HEK293 (cell line): ENCODE measurements around the gene CRHBP.

Source experiments
- CTCF ChIA-PET: fragments of 350-600 bp; formaldehyde crosslinking; extraction: SDS; loops from one replicate; lab custom pipeline; 2021; ENCODE audit warnings: antibody characterized with exemption; lab: Yijun Ruan, JAX
- POLR2A ChIA-PET: fragments of 300-600 bp; formaldehyde crosslinking; extraction: SDS; loops from one replicate; lab custom pipeline; 2020; ENCODE audit warnings: antibody characterized with exemption, inconsistent platforms; lab: Yijun Ruan, JAX
- H3K27ac ChIP-seq: fragments of 200-500 bp; sonication (Bioruptor generic); 2 replicates; pipeline ENCODE4 v1.5.1; 2014; ENCODE audit warnings: low read depth, low read length, control low read depth, inconsistent platforms; ENCODE audit errors: extremely low read depth
- H3K36me3 ChIP-seq, 2 experiments: fragments of 200-500 bp in 1 of 2; sonication (Bioruptor generic) in 1 of 2; 1 replicate in 1 of 2; 2 replicates in 1 of 2; pipeline ENCODE4 v1.5.1; 2014 to 2017; ENCODE audit warnings: inconsistent platforms in 2 of 2, low read length in 2 of 2; ENCODE audit not compliant: control insufficient read depth in 2 of 2, insufficient read depth in 1 of 2
- H3K4me1 ChIP-seq: fragments of 200-500 bp; sonication (Bioruptor generic); 2 replicates; pipeline ENCODE4 v1.5.1; 2014; ENCODE audit warnings: mild to moderate bottlenecking, low read length, inconsistent platforms; ENCODE audit not compliant: control insufficient read depth, insufficient read depth
- H3K4me3 ChIP-seq: 2 replicates; pipeline ENCODE4 v1.5.1; 2011; ENCODE audit warnings: low read depth, mild to moderate bottlenecking, control low read depth, low read length, moderate library complexity
- H3K9me3 ChIP-seq: fragments of 200-500 bp; sonication (Bioruptor generic); 2 replicates; pipeline ENCODE4 v1.5.1; 2014; ENCODE audit warnings: low read depth, low read length, inconsistent platforms; ENCODE audit not compliant: control insufficient read depth, insufficient read depth
- BCL11B ChIP-seq: fragments of 450-650 bp; formaldehyde crosslinking; IDR thresholded peaks from 2 replicates; pipeline ENCODE4 v1.5.1; 2016; ENCODE audit warnings: low read depth, missing biosample characterization, missing genetic modification characterization
- SP7 ChIP-seq: fragments of 450-650 bp; formaldehyde crosslinking; IDR thresholded peaks from 2 replicates; pipeline ENCODE4 v1.5.1; 2016; ENCODE audit warnings: missing biosample characterization, missing genetic modification characterization
- TCF7L2 ChIP-seq: IDR thresholded peaks from 2 replicates; pipeline ENCODE4 v1.6.1; 2011; ENCODE audit warnings: low read depth, mild to moderate bottlenecking, inconsistent platforms, low read length, moderate library complexity, borderline replicate concordance
- ZNF202 ChIP-seq: fragments of 450-650 bp; formaldehyde crosslinking; IDR thresholded peaks from 2 replicates; pipeline ENCODE4 v1.5.1; 2016; ENCODE audit warnings: missing biosample characterization, missing genetic modification characterization, borderline replicate concordance
- ZNF223 ChIP-seq: fragments of 450-650 bp; formaldehyde crosslinking; IDR thresholded peaks from 2 replicates; pipeline ENCODE4 v1.5.1; 2016; ENCODE audit warnings: missing biosample characterization, missing genetic modification characterization
- ZNF24 ChIP-seq: fragments of 450-650 bp; formaldehyde crosslinking; IDR thresholded peaks from 2 replicates; pipeline ENCODE4 v1.5.1; 2016; ENCODE audit warnings: missing biosample characterization, missing genetic modification characterization
- ZNF311 ChIP-seq: fragments of 450-650 bp; formaldehyde crosslinking; IDR thresholded peaks from 2 replicates; pipeline ENCODE4 v1.5.1; 2017; ENCODE audit warnings: missing biosample characterization, missing genetic modification characterization, borderline replicate concordance
- ZNF354C ChIP-seq: fragments of 450-650 bp; formaldehyde crosslinking; IDR thresholded peaks from 2 replicates; pipeline ENCODE4 v1.5.1; 2016; ENCODE audit warnings: missing biosample characterization, missing genetic modification characterization, low read depth, borderline replicate concordance
- ZNF514 ChIP-seq: fragments of 450-650 bp; formaldehyde crosslinking; IDR thresholded peaks from 2 replicates; pipeline ENCODE4 v1.5.1; 2016; ENCODE audit warnings: missing biosample characterization, missing genetic modification characterization
- ZNF561 ChIP-seq: fragments of 450-650 bp; IDR thresholded peaks from 2 replicates; pipeline ENCODE4 v1.5.1; 2018; ENCODE audit warnings: missing biosample characterization, missing genetic modification characterization, borderline replicate concordance
- ZNF664 ChIP-seq: fragments of 450-650 bp; formaldehyde crosslinking; IDR thresholded peaks from 2 replicates; pipeline ENCODE4 v1.5.1; 2016; ENCODE audit warnings: missing biosample characterization, missing genetic modification characterization
- ZNF707 ChIP-seq: fragments of 450-650 bp; formaldehyde crosslinking; IDR thresholded peaks from 2 replicates; pipeline ENCODE4 v1.5.1; 2016; ENCODE audit warnings: missing biosample characterization, missing genetic modification characterization
- ZNF791 ChIP-seq: fragments of 450-650 bp; formaldehyde crosslinking; IDR thresholded peaks from 2 replicates; pipeline ENCODE4 v1.5.1; 2016; ENCODE audit warnings: missing biosample characterization, missing genetic modification characterization
- ZSCAN23 ChIP-seq: fragments of 450-650 bp; formaldehyde crosslinking; IDR thresholded peaks from 2 replicates; pipeline ENCODE4 v1.5.1; 2016; ENCODE audit warnings: missing biosample characterization, missing genetic modification characterization
- TF ChIP-seq, protein P1 (sequence below): fragments of 450-650 bp; formaldehyde crosslinking; IDR thresholded peaks from 2 replicates; pipeline ENCODE4 v1.5.1; 2016; ENCODE audit warnings: missing biosample characterization, missing genetic modification characterization
- TF ChIP-seq, protein P2 (sequence below): fragments of 450-650 bp; IDR thresholded peaks from 2 replicates; pipeline ENCODE4 v1.5.1; 2018; ENCODE audit warnings: missing biosample characterization, missing genetic modification characterization
- TF ChIP-seq, protein P3 (sequence below): fragments of 450-650 bp; formaldehyde crosslinking; IDR thresholded peaks from 2 replicates; pipeline ENCODE4 v1.5.1; 2016; ENCODE audit warnings: missing biosample characterization, missing genetic modification characterization, low read depth
- TF ChIP-seq, protein P4 (sequence below): fragments of 450-650 bp; formaldehyde crosslinking; IDR thresholded peaks from 2 replicates; pipeline ENCODE4 v1.5.1; 2016; ENCODE audit warnings: missing biosample characterization, missing genetic modification characterization
- TF ChIP-seq, protein P5 (sequence below): fragments of 450-650 bp; formaldehyde crosslinking; IDR thresholded peaks from 2 replicates; pipeline ENCODE4 v1.5.1; 2016; ENCODE audit warnings: missing biosample characterization, missing genetic modification characterization
- TF ChIP-seq, protein P6 (sequence below): IDR thresholded peaks from 2 replicates; pipeline ENCODE4 v1.6.1; 2011; ENCODE audit warnings: mild to moderate bottlenecking, low read depth, low read length, borderline replicate concordance

CRHBP gene

DNA sequence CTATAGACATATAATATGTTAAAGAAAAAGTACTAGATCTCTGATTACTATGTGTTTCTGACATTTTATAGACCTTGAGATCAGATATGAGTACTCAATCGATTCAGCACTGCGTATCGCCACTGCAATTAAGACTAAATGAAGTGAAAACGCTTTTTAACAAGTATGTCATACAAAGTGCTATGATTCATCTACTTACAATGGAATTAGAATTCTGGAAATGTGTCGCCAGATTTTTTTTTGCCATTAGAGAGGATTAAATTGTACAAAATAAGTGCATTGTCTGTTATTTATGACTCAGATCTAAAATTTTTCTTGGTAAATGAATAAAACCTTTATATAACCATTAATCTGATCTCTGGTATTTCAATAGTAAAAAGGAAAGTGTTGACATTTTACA lies 57.4 kb downstream of the CRHBP start:
- CTCF ChIA-PET: no interaction called here
- TF ChIP-seq ZNF707 (tag by site-specific recombination) (no peak), ZSCAN23 (tag by site-specific recombination) (no peak), ZNF514 (tag by site-specific recombination) (no peak), ZNF202 (tag by site-specific recombination) (no peak), ZNF791 (tag by site-specific recombination) (no peak), BCL11B (tag by site-specific recombination) (no peak), ZNF561 (tag by site-specific recombination) (no peak), ZNF311 (tag by site-specific recombination) (no peak), ZNF223 (tag by site-specific recombination) (no peak), SP7 (tag by site-specific recombination) (no peak)
- TF ChIP-seq, protein P1, sequence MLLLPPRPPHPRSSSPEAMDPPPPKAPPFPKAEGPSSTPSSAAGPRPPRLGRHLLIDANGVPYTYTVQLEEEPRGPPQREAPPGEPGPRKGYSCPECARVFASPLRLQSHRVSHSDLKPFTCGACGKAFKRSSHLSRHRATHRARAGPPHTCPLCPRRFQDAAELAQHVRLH: no peak
- TF ChIP-seq, protein P2, sequence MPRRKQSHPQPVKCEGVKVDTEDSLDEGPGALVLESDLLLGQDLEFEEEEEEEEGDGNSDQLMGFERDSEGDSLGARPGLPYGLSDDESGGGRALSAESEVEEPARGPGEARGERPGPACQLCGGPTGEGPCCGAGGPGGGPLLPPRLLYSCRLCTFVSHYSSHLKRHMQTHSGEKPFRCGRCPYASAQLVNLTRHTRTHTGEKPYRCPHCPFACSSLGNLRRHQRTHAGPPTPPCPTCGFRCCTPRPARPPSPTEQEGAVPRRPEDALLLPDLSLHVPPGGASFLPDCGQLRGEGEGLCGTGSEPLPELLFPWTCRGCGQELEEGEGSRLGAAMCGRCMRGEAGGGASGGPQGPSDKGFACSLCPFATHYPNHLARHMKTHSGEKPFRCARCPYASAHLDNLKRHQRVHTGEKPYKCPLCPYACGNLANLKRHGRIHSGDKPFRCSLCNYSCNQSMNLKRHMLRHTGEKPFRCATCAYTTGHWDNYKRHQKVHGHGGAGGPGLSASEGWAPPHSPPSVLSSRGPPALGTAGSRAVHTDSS (tag by site-specific recombination): no peak

DNA sequence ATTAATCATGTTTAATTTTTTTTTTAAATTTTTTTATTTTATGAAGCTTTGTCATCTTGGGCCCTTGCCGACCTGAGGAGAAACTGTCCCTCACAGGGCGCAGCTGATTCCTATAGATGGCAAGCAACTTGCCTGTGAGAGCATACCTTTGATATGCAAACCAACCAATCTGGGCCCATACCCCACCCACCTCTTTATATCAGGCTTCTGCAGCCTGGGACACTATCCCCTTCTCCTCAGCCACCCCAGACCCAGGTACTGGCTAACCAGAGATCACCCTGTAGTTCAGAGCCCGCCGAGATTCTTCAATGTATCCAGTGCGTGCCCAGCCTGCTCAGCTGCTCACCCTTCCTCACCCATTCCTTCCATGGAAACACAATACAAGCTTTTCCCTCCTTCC lies 58.7 kb downstream of the CRHBP start:
- TF ChIP-seq TCF7L2: no peak
- no peak for TF ChIP-seq ZNF664 (tag by site-specific recombination)
- TF ChIP-seq ZNF354C: no peak
- TF ChIP-seq ZNF707 (tag by site-specific recombination): no peak
- TF ChIP-seq ZNF24 (tag by site-specific recombination): no peak
- TF ChIP-seq, protein P3, sequence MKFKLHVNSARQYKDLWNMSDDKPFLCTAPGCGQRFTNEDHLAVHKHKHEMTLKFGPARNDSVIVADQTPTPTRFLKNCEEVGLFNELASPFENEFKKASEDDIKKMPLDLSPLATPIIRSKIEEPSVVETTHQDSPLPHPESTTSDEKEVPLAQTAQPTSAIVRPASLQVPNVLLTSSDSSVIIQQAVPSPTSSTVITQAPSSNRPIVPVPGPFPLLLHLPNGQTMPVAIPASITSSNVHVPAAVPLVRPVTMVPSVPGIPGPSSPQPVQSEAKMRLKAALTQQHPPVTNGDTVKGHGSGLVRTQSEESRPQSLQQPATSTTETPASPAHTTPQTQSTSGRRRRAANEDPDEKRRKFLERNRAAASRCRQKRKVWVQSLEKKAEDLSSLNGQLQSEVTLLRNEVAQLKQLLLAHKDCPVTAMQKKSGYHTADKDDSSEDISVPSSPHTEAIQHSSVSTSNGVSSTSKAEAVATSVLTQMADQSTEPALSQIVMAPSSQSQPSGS: no peak
- ChIA-PET CTCF (interaction anchor here (0.6 to 1.3 kb wide), 2 partner anchors 143 to 921 kb away, joined by 4 read pairs; no protein-coding TSS in a partner anchor), POLR2A (no interaction called here)
- Histone ChIP-seq H3K9me3 (no peaks in the 10 kb centered on the region), H3K4me3 (no peak overlapping the region), H3K4me1 (no peaks in the 10 kb centered on the region), H3K36me3 (no peaks in the 10 kb centered on the region), H3K27ac (no peak overlapping the region)

More for the DNA sequence above, 57.4 kb downstream of the CRHBP start:
- Histone ChIP-seq H3K27ac (no peak overlapping the region), H3K4me1 (no peaks in the 10 kb centered on the region), H3K9me3 (no peaks in the 10 kb centered on the region), H3K4me3 (no peak overlapping the region), H3K36me3 (no peaks in the 10 kb centered on the region)
- POLR2A ChIA-PET: no interaction called here

DNA sequence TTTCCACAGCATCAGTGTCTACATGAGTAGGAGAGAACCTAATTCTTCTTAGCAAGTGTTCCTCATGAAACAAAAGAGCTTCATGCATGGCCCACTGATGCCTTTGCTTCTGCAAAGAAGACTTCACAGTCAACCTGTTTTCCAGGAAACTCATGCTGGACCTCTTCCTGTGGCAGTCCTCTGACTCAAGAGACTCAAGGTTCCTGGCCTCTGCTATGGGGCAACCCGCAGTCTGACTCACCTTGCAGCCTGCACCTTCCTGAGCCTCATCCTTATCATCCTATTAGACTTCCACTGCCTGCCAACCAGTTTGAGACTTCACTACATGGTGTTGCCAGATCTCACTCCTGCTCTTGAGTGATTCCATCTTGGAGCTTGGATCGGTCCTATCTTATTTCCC lies 59.8 kb downstream of the CRHBP start:
- CTCF ChIA-PET: interaction anchor here (1.0 to 1.3 kb wide), 3 partner anchors 142 to 145 kb away, joined by 3 to 4 read pairs (median 4); no protein-coding TSS in a partner anchor

More for the DNA sequence above, 59.8 kb downstream of the CRHBP start:
- Histone ChIP-seq H3K4me1 (no peaks in the 10 kb centered on the region), H3K4me3 (no peak overlapping the region), H3K36me3 (no peaks in the 10 kb centered on the region), H3K27ac (no peak overlapping the region), H3K9me3 (no peaks in the 10 kb centered on the region)
- TF ChIP-seq, protein P4, sequence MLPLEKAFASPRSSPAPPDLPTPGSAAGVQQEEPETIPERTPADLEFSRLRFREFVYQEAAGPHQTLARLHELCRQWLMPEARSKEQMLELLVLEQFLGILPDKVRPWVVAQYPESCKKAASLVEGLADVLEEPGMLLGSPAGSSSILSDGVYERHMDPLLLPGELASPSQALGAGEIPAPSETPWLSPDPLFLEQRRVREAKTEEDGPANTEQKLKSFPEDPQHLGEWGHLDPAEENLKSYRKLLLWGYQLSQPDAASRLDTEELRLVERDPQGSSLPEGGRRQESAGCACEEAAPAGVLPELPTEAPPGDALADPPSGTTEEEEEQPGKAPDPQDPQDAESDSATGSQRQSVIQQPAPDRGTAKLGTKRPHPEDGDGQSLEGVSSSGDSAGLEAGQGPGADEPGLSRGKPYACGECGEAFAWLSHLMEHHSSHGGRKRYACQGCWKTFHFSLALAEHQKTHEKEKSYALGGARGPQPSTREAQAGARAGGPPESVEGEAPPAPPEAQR (tag by site-specific recombination): no peak
- TF ChIP-seq ZNF707 (tag by site-specific recombination): no peak
- TF ChIP-seq, protein P5, sequence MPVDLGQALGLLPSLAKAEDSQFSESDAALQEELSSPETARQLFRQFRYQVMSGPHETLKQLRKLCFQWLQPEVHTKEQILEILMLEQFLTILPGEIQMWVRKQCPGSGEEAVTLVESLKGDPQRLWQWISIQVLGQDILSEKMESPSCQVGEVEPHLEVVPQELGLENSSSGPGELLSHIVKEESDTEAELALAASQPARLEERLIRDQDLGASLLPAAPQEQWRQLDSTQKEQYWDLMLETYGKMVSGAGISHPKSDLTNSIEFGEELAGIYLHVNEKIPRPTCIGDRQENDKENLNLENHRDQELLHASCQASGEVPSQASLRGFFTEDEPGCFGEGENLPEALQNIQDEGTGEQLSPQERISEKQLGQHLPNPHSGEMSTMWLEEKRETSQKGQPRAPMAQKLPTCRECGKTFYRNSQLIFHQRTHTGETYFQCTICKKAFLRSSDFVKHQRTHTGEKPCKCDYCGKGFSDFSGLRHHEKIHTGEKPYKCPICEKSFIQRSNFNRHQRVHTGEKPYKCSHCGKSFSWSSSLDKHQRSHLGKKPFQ (tag by site-specific recombination): no peak
- TF ChIP-seq, protein P6, sequence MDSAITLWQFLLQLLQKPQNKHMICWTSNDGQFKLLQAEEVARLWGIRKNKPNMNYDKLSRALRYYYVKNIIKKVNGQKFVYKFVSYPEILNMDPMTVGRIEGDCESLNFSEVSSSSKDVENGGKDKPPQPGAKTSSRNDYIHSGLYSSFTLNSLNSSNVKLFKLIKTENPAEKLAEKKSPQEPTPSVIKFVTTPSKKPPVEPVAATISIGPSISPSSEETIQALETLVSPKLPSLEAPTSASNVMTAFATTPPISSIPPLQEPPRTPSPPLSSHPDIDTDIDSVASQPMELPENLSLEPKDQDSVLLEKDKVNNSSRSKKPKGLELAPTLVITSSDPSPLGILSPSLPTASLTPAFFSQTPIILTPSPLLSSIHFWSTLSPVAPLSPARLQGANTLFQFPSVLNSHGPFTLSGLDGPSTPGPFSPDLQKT: no peak
- POLR2A ChIA-PET: no interaction called here
